Measurements from ENCODE around the gene UBASH3B.

Gene UBASH3B

DNA sequence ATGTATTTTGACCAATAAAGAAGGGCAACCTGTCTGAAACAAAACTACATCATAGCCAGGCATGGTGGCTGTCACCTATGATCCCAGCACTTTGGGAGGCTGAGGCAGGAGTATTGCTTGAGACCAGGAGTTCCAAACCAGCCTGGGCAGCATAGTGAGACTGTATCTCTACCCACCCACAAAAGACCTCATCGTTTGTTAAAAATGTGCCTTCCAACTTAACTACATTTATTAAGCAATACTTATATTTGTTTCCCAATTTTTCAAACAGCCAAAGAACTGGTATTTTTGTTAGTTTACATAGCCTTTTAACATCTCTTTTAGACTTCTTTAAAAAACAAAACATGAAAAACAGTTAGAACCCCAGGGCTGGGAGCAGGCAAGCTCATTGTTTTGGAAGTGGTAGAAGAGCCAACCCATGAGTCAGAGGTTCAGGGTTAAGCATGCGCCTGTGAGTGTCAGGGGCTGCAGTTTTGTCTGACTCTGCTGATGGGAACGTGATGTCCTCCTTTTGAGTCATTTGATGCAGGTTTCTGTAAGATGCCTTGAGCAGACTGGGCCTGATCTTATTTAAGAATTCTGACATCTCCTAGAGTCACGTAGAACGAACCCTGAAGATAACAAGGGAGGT, 128.9 kb downstream of the UBASH3B start:
- no peak for DNase-seq (ENCODE audit: low read depth)

DNA sequence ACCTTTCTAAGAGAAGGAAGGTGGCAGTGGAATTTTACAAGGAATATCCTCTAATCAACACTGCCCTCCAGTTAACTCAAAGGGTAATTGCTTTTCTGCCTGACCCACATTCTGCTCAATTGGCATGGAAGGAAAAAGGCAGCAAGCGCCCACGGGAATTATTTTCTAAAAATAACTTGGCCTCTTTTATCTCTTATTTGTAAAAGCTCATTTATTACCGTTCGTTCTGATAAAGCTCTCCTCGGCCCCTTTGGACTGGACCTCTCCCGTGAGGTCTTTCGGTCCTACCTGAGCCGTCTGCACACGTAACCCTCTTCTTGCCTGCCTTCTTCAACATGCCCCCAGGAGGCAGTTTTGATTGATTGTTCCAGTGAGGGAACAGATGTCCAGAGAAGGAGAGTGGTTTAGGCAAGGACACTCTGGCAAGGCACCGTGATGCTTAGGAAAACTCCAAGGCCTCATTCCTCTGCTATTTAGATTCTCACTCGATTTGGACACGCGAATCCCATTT, 129.6 kb downstream of the UBASH3B start:
- DNase-seq (ENCODE audit: low read depth), result no peak

DNA sequence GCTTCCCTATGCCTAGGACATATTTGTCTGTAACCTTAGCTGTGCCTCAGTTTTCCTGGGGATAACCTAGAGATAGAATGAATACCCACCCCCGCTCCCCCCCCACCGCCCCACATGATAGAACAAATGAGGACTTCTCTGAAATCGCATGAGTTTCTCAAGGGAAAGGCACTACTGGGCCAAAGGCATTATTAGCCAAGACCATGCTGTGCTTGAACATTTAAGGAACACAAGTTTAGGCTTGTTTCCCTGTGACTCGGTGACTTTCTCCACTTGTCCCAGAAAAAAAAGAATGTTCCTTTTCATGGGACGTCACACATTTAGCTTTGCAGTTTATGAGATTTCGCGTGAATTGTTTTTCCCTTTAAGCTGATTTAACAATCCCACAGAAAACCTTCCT, 131.4 kb downstream of the UBASH3B start:
- no peak for DNase-seq (ENCODE audit: low read depth)

DNA sequence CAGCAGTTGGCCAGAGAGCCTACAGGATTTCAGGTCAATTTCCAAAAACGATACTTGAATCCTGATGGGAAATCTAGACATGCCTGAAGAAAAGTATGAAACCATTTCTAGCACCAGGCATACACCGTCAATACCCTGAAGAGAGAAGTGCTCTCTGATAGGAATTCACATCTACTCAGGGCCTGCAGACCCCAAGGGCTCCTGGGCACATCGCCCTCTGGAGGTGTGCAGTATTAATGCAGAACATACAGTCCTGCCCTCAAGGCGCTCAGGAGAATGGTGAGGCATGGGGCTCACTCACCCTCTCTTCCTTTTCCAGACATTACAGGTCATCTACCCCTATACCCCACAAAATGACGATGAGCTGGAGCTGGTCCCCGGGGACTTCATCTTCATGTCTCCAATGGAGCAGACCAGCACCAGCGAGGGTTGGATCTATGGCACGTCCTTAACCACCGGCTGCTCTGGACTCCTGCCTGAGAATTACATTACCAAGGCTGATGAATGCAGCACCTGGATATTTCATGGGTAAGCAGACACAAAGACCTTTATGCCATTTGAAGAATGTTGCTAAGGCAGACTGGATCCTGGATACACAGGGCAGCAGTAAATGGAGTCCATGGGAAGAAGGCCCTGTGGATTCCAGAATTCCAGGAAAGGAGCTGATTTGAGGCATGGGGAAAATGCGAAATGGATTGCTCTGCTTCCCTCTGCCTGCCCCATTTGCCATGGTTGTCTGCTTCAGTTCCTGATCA, 133.4 kb downstream of the UBASH3B start:
- no peak for DNase-seq (ENCODE audit: low read depth)

DNA sequence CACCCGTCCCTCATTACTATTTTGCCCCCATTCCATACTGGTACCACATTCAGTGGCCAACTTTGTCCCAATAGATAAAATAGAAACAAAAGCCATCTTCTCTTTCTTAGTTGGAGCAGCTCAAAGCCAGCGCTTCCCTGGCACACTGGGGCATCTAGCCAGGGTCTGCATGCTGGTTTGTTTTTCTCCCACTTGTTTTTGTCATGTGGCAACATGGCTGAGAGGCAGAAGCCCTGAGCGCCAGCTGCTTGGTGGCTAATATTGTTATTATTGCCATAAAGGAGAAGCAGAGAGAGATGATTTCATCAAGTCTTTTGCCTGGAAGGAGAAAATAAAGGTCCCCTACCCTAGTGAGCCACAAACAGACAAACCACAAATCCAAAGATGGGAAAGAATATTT, 134.4 kb downstream of the UBASH3B start:
- DNase-seq (ENCODE audit: low read depth), result no peak

DNA sequence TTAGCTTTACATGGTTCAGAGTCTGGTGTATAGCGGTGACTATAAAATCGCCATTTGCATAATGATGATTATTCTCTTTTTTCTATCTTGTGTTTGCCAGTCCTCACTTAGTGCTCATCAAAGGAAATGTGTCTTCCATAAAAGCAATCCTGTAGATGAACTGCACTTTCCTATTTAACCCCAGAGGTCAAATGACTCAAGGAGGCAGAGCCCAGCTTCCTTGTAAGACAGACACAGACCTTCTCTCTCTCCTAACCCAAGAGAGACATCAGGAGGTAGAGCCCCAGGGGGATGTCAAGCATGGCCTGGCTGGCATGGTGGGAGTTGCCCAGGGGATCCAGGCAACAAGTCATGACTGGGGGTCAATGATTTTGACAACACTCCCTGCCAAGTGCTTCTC, 135.9 kb downstream of the UBASH3B start:
- no peak for DNase-seq (ENCODE audit: low read depth)

DNA sequence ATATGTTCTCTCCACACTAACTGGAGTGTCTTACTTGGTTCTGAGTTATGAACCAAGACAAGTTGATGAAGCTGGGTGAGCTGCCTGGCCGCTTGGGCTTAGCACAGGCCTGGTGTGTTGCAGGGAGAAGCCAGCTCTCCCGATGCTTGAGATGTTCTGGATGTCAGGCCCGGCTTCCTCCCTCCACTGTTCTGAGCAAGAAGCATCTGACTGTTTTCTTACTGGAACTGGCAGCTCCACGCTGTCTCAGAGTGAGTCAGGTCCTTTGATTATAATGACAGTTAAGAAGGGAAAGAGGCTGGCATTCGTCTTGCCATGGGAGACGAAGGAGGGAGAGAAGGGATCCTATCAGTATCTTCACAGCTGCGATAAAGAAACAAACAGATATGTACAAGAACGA, 136.3 kb downstream of the UBASH3B start:
- DNase-seq (ENCODE audit: low read depth), result no peak

DNA sequence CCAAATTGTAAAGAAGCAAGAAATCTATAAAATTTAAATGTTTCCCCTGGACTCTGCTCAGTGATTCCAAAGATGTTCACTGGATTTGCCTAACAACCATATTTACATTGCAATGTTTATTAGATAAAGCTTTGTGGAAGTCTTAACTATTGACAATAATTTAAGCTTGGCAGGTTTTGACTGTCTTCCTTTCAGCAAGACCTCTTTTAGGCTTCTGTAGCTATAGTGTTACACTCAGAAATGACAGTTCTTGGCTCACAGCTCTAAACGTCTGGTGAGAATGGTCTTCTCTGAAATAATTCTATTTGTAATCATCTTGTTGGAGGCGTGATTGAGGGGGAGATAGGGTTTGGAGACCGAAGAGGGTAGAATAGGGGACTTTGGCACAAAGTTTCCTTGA, 138.0 kb downstream of the UBASH3B start:
- no peak for DNase-seq (ENCODE audit: low read depth)

DNA sequence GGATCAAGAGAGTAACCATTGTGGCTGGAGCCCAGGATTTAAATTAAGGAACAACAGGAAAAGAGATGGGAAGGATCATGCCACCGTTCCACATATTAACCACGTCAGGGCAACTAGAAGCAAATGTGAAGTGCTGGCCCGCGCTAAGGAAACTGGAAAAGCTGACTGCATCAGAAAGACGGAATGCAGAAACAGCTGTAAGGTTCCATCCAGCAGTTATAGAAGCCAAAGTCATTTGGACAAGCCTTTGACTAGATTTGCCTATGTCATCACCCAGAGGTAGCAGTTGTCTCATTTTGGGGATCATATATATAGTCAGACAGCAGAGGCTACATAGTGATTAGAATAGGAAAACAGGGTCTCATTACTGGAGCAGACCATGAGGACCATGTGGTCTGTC, 139.8 kb downstream of the UBASH3B start:
- no peak for DNase-seq (ENCODE audit: low read depth)

DNA sequence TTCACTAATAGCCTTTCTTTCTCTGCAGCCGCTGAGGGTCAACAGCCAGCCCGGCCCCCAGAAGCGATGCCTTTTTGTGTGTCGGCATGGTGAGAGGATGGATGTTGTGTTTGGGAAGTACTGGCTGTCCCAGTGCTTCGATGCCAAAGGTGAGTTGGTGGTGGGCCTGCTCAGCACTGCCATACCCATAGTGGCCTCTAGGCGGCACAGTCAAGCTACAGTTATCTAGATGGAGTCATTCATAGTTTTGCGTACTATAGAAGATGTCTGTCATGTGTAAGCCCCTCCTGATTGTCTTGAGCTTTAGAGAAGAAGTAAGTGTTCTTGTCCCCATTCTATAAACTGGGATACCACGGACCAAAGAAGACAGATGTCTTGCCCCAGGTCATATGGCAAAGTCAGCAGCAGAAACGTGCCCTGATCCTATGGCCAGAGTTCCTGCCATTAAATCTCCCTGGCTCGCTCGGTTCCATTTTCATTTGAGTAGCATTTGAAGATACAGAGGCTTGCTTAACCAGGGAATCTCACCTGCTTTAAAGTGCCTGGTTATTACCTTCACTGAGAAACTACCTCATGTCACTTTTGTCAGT, 140.7 kb downstream of the UBASH3B start:
- DNase-seq (ENCODE audit: low read depth), result peak; percentile 30

DNA sequence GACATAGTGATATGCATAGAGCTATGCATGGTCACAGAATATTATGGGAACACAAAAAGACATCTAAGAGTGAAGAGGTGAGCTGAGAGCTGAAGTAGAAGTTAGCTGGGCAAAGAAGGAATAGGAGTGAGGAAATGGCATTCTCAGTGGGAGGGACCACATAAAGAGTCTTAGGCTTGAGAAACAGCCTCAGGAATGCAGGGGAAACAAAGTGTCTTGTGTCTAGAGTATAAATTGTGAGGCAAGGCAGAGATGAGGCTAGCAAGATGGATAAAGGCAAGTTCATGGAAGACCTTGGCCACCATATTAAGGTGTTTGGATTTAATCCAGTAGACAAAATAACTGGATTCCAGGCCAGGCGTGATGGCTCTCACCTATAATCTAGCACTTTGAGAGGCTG, 142.1 kb downstream of the UBASH3B start:
- DNase-seq (ENCODE audit: low read depth), result no peak

DNA sequence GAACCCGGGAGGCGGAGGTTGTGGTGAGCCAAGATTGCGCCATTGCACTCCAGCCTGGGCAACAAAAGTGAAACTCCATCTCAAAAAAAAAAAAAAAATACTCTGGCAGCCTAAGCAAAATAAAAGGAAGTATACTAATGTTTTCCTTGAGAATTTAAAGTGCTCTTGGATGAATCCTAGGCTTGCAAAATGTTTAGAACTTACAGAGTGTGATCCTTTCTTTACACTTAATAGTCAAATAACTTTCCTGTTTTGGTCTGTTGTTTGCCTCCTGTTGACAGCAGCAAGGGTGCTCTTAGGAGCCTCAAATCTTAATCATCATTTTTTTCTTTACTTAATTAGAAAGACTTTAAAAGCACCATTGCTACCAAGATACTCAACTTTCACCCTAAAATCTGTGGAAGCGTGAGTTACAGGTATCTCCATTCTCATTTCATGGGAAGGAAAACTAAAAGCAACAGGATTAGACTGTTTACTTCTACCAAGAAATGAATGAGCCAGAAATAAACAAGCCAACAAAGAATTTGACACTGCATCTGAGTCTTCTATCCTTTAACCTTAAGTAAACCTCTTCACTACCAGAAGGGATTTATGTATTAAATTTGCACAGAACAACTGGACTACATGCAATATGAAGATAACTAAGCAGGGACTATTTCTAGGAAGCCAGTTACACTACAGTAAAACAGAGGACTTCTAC, 144.0 kb downstream of the UBASH3B start:
- no peak for DNase-seq (ENCODE audit: low read depth)

DNA sequence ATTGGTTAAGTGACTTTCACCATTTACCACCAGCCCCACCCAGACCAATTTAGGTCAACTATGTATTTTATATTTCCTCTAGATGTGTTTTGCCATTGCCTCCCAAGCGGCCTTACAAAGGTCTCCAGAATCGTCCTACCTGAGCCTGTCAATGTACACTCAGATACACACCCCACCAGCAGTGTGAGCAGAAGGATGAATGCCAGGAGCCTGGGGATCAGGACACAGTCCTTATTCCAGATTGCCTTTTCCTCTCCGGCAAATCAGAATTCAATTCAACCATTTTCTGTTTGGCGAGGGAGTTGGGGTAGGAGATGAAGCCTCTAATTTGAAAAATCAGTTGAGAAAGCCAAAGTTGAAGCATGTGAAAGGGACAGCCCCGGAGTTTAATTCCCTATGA, 147.4 kb downstream of the UBASH3B start:
- no peak for DNase-seq (ENCODE audit: low read depth)

DNA sequence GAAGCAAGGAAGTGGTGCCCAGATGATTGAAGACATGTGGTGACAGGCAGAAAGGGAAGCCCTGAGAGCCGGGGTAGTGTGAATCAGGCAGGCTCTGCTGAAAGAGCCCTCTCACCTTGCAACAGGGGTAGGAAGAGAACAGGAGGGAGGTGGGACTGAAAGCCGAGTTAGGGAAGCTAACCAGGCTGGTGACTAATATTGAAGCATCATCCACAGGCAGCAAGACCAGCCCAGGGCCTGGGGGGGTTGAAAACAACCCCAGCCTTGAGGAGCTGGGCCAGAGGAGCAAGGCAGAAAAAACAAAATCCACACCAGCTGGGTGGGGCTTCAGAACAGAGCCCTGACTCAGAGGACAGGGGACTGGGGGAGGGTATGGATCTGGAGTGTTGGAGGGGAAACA, 147.8 kb downstream of the UBASH3B start:
- no peak for DNase-seq (ENCODE audit: low read depth)

DNA sequence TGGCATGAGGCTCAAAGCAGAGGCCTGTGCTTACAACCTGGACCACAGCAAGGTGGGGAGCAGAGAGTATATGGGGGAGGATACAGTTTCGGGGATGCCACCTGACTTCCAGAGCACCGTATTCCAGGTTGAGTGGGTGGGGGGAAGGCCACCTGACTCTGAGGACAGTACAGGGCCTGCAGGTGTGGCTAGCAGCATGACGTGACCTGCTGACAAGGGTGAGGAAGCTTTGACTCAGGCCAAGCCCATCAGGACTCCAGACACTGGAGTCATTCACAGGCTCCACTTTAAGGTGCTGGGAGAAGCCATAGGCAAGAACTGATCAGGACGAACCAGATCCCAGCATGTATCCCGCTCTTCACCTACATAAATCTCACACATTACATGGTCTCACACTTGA, 148.2 kb downstream of the UBASH3B start:
- DNase-seq (ENCODE audit: low read depth), result no peak

DNA sequence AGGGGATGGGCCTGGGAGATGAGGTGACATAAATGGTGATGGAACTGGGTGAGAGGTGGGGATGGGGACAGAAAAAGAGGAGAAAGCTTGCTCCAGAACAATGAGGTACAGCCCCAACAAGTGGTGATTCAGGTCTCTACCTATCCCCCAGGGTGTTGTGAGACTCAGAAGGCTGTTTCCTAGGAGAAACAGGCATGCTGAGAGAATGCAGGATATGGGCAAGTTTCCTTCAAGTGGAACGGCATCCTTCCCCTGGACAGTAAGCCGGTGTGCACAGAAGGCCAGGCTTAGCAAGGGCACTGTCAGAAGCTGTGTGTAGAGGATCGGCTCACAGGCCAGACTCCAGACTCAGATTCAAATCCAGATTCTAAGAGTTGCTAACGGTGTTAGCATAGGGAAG, 148.6 kb downstream of the UBASH3B start:
- DNase-seq (ENCODE audit: low read depth), result no peak

DNA sequence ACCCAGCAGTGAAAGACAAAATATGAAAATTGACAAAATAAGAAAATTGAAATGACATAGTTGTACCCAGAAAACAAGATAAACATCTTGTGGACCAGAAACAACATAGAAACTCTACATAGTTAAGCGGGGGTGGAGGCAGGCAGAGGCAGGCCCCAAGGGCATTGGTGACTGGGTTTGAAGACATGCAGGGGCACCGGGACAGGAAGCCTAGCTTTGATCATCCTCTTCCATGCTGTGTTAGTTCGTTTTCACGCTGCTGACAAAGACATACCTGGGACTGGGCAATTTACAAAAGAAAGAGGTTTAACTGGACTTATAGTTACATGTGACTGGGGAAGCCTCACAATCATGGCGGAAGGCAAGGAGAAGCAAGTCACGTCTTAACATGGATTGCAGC, 149.3 kb downstream of the UBASH3B start:
- no peak for DNase-seq (ENCODE audit: low read depth)

DNA sequence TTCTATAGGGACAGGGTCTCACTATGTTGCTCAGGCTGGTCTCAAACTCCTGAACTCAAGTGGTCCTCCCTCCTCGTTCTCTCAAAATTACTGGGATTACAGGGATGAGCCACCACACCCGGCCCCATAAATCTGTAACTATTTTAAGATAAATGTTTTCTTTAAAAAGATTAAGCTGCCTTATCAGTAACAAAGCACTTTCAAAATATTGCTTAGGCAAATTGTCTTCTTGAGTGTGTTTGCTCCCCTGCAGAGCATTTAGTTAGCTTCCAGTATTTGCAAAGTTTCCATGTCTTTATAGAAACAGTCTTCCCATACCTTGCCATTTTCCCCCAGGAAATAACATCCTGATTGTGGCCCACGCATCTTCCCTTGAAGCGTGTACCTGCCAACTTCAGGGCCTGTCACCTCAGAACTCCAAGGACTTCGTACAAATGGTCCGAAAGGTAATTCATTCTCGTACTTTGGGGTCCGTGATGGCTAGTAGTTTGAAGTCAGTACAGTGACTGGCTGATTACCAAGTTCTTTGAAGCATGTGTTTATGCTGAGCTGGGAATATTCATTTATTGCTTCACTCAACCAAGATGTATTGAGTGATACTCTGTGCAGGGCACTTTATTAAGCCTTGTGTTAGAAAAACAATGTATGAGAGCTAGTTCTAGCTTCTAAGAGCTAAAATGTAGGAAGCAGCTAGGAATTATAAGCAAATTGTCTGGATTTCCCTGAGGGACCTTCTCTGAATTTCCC, 152.4 kb downstream of the UBASH3B start:
- DNase-seq (ENCODE audit: low read depth), result no peak

DNA sequence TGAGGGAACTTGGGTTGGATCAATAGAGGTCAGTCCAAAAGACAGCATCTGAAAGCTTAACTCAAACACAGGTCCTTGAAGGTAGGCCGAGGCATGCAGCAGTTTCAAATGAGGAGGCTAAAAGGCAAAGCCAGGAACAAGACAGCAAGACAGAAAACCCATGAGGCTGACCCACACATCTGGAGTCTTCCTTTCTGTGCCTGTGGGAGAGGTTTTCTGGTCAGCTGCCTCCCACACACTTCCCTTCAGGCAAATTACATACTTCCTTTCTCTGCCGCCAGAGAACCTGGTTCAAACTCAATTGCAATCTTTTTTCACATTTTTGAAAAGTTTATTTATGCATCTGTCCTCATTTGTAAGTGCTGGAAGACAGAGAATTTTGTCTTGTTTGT, 153.0 kb downstream of the UBASH3B start:
- no peak for DNase-seq (ENCODE audit: low read depth)

DNA sequence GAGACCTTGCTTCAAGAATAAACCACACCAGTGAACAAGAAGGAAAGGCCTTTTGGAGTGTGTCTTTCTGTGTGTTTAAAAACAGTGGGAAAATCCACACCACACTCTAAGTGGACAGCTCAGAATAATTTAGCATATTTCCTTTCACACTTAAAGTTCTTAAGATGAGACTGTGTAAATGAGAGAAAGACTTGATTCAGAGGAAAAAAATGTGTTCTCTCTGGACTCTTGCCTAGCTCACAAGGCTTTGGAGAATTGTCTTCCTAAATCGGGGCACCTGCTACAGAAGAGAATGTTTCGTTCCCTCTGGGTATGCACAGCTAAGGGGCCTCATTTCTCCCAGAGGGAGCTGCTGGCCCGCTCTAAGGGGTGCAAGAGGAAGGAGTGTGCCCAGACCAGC, 154.3 kb downstream of the UBASH3B start:
- DNase-seq (ENCODE audit: low read depth), result no peak

DNA sequence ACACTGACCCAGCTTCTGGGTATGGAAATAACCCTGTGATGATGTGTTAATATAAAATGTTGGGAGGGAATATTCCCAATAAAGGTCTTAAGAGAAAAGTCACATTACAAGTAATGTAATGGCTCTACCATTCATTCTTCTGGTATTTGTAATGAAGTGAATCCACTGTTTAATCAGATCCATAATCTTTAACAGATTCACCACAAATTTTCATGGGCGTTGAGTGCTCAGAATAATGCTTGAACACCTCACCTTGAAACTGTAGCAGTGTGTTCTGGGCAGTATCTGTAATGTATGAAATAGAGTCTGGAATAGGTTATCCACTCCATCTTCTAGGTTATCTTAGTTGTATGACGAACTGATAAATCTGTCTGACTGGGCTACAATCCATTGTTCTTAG, 156.2 kb downstream of the UBASH3B start:
- no peak for DNase-seq (ENCODE audit: low read depth)

DNA sequence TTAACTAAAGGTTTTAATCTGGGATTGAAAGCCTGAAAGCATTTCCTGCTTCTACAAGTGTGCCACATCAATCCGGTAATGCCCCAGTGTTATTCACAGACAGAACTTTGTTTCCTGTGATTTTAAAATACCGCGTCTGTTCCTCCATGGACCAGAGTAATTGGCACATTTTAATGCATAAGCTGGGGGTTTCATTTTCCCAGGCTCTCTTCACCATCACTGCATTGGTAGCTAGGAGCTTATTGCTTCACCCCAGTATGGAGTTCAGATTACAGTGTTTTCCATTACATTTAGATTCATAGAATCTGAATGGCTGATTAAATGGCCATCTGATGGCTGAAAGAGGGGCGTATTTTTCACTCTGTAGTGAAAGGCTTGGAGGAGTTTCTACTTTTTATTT, 157.1 kb downstream of the UBASH3B start:
- DNase-seq (ENCODE audit: low read depth), result no peak

All from activated T-helper 1 cell treated with Interleukin-2 at 50 U/mL for 16 hours (primary cell).